Coronary artery (tissue), 2 donors: ENCODE results near the gene BCAS4.

Source experiments
- DNase-seq: peaks from one replicate; pipeline ENCODE4 v3.0.0-alpha.2; 2017; ENCODE audit warnings: low spot score
- H3K27ac ChIP-seq, 2 donors: fragments of 200-600 bp; sonication (generic); one replicate each; pipeline ENCODE4 v1.5.1; 2016 to 2019
- H3K4me3 ChIP-seq: fragments of 200-600 bp; sonication (generic); 2 replicates; pipeline ENCODE4 v1.5.1; 2016; ENCODE audit warnings: mild to moderate bottlenecking, moderate library complexity
- TF ChIP-seq, protein P1 (sequence below): fragments of 200-600 bp; sonication (generic); IDR thresholded peaks from one replicate; pipeline ENCODE4 v1.5.1; 2019; ENCODE audit warnings: antibody characterized with exemption

Gene BCAS4

DNA sequence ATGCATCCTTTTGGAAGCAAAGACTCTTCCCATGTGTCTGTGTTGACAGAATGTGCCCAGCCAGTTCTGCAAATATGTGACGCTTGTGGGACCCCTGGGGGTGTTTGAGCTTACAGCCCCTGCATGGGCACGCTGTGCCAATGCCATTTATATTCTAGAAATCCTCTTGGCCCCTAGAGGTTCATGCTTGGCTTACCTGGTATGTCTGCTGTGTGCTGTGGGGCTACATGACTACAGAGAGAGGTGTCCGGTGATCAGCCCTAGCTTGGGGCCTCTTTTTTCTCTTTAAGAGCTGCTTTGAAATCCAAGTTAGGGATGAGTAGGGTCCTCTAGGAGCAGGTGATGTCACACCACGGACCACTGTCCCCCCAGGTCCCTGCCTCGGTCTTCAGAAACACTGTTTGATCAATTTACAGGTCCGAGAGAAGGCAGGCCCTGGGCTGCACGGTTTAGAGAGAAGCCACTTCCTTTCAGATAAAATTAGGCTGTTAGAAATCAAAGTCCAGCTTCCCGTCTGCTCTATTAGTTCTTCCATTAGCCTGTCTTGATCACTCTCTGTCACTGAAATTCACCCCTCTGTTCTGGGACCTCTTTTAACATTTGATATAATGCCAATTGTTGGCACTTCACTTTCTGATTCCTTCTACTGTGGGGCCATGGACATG lies 26.5 kb downstream of the BCAS4 start:
- no peak overlapping the region for H3K4me3 ChIP-seq
- TF ChIP-seq, protein P1, sequence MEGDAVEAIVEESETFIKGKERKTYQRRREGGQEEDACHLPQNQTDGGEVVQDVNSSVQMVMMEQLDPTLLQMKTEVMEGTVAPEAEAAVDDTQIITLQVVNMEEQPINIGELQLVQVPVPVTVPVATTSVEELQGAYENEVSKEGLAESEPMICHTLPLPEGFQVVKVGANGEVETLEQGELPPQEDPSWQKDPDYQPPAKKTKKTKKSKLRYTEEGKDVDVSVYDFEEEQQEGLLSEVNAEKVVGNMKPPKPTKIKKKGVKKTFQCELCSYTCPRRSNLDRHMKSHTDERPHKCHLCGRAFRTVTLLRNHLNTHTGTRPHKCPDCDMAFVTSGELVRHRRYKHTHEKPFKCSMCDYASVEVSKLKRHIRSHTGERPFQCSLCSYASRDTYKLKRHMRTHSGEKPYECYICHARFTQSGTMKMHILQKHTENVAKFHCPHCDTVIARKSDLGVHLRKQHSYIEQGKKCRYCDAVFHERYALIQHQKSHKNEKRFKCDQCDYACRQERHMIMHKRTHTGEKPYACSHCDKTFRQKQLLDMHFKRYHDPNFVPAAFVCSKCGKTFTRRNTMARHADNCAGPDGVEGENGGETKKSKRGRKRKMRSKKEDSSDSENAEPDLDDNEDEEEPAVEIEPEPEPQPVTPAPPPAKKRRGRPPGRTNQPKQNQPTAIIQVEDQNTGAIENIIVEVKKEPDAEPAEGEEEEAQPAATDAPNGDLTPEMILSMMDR, result no peak
- no peak for DNase-seq
- no peak overlapping the region for H3K27ac ChIP-seq

DNA sequence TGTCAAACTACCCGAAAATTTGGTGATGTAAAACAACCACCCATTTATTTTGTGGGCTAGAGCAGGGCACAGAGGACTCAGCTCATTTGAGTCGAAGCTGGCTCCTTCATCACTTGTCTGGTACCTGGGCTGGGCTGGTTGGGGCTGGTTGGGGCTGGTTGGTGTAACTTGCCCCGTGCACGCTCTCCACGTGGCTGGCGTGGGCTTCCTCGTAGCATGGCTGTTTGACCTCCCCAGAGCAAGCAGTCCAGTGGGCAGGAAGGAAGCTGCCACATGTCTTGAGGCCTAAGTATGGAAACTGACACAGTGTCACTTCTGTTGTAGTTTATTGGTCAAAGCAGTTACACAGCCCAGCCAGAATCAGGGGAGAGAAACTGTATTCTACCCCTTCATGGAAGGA lies 27.1 kb downstream of the BCAS4 start:
- Histone ChIP-seq H3K27ac (no peak overlapping the region), H3K4me3 (no peak overlapping the region)
- no peak for DNase-seq
- TF ChIP-seq, protein P1, result no peak

DNA sequence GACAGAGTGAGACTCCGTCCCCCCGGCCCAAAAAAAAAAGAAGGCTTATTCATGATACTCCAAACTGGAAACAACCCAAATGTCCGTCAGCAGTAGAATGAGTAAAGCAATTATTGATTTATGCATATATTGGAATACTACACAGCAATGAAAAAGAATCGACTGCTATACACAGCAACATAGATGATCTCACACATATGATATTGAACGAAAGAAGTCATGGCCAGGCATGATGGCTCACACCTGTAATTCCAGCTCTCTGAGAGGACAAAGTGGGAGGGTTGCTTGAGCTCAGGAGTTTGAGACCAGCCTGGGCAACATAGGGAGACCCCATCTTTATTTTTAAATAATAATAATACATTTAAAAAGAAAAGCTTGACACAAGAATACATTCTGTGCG lies 28.5 kb downstream of the BCAS4 start:
- peak overlapping the region in 1 of 2 donors; percentile 75 for H3K27ac ChIP-seq
- DNase-seq, result no peak
- TF ChIP-seq, protein P1, result no peak
- no peak overlapping the region for H3K4me3 ChIP-seq

DNA sequence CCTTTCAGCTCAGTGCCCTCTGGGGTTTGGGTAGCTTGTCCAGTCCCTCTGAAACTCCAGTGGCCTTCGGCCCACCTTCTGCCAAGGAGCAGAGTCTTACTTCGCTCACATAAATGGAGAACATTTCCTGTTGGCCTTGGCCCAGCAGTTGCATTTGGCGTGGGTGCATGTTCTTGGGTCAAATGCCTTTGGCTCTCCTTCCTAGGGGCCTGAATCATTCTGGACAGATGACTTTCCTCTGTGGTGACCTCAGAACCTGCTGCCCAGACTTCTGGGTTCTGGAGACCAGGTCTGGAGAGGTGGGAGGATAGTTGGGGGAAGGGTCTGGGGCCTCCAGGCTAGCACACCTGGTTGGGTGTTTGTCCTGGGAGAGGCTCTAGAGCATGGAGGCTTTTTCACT lies 29.3 kb downstream of the BCAS4 start:
- DNase-seq, result peak; percentile 94

DNA sequence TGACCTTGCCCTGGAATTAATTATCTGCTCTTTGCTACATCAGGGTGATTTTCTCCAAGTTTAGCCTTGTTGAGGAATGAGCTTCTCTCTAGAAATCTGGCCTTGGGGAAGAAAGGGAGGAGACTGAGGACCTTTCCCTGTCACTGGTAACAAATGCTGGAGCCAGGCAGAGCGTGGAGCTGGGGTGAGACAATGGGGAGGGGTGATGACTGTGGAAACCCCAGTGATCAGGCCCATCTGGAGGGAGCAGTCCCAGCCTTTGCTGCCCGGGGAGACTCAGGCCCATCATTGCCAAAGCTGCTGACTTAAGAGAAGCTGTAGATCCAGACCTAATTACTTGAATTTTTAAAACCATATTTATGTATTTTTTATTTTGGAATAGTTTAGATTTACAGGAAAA lies 31.3 kb downstream of the BCAS4 start:
- Histone ChIP-seq H3K27ac (peak overlapping the region; percentile 32 to 79), H3K4me3 (no peak overlapping the region)
- TF ChIP-seq, protein P1, result no peak
- DNase-seq, result no peak

More for the DNA sequence above, 29.3 kb downstream of the BCAS4 start:
- TF ChIP-seq, protein P1, result no peak
- H3K4me3 ChIP-seq, result no peak overlapping the region
- H3K27ac ChIP-seq, result peak overlapping the region; percentile 75 to 79

DNA sequence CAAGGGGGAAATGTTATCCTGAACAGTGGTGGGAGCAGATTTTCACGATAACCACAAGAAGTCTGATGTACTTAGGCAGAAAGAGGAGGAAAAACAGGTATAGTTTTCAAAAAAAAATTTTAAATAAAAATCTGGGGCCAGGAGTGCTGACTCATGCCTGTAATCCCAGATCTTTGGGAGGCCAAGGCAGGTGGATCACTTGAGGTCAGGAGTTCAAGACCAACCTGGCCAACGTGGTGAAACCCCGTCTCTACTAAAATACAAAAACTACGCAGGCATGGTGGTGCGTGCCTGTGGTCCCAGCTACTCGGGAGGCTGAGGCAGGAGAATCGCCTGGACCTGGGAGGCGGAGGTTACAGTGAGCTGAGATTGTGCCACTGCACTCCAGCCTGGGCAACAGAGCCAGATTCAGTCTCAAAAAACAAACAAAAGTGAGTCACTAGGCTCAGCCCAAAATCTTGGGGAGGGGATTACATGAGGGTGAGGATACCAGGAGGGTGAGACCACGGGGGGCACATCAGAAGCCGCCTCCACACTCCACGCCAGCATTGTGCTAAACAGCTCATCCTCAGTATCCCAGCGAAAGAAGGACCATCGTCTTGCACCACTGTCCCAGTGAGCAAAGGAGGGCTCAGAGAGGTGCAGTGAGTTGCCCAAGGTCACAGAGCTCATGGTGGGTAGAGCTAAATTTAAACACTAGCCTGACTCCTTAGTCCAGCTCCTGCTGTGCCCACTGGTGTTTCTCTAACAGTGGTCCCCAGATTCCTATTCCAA lies 33.7 kb downstream of the BCAS4 start:
- no peak for DNase-seq
- H3K27ac ChIP-seq, result no peak overlapping the region
- H3K4me3 ChIP-seq, result no peak overlapping the region
- TF ChIP-seq, protein P1, result no peak

DNA sequence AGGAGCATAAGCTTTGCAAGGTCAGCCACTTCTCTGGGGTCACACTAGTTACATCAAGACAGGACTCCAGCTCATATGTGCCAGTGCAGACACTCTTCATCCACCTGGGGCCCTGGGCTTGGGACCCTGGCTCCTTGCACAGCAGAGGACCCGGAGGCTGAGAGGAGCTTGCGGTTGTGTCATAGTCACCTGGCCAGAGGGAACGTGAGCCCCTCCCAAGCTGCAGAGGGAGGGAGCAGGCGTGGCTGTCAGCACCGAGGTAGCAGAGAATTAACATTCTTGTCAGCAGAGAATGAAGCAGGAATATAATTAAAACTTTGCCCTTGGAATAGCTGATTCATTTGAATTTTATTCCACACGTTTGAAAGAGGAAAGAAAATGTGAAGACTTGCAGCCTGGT lies 36.8 kb downstream of the BCAS4 start:
- DNase-seq, result no peak

More for the DNA sequence above, 36.8 kb downstream of the BCAS4 start:
- no peak overlapping the region for H3K27ac ChIP-seq
- H3K4me3 ChIP-seq, result no peak overlapping the region
- TF ChIP-seq, protein P1, result no peak
